Neural progenitor cell (in vitro differentiated cells): ENCODE measurements around the gene LGALS9C. TPM values are rescaled to one million over a fixed set of nuclear protein-coding genes. Genes with fewer than 3 reads are reported as not detected.
"Not testable (repeated sequence)": the region's sequence is repeated elsewhere in the genome, so short reads cannot be mapped to it uniquely, and the experiment has no call there.

Experiments used
- DNase-seq: peaks from one replicate; pipeline ENCODE4 v3.0.0-alpha.2; 2016; ENCODE audit warnings: low spot score
- H2AFZ ChIP-seq: fragments of 200-600 bp; sonication (generic); replicated peaks from 2 replicates; pipeline ENCODE4 v1.6.1; 2016; ENCODE audit warnings: antibody characterized with exemption
- H3F3A ChIP-seq: fragments of 200-600 bp; sonication (generic); 2 replicates; pipeline ENCODE4 v1.6.1; 2016; ENCODE audit warnings: antibody characterized with exemption, low read depth
- H3K27ac ChIP-seq: fragments of 200-600 bp; sonication (generic); 2 replicates; pipeline ENCODE4 v1.5.1; 2016; ENCODE audit warnings: mild to moderate bottlenecking
- H3K27me3 ChIP-seq: fragments of 200-600 bp; sonication (generic); 2 replicates; pipeline ENCODE4 v1.6.1; 2016; ENCODE audit warnings: mild to moderate bottlenecking, moderate library complexity
- H3K36me3 ChIP-seq: fragments of 200-600 bp; sonication (generic); 2 replicates; pipeline ENCODE4 v1.5.1; 2016
- H3K4me1 ChIP-seq: fragments of 200-600 bp; sonication (generic); 2 replicates; pipeline ENCODE4 v1.6.1; 2016; ENCODE audit warnings: mixed run types
- H3K4me2 ChIP-seq: fragments of 200-600 bp; sonication (generic); 2 replicates; pipeline ENCODE4 v1.6.1; 2016
- H3K4me3 ChIP-seq: fragments of 200-600 bp; sonication (generic); 2 replicates; pipeline ENCODE4 v1.5.1; 2016
- H3K79me2 ChIP-seq: fragments of 200-600 bp; sonication (generic); 2 replicates; pipeline ENCODE4 v1.6.1; 2016; ENCODE audit warnings: low read depth
- H3K9ac ChIP-seq: fragments of 200-600 bp; sonication (generic); 2 replicates; pipeline ENCODE4 v1.6.1; 2016
- H3K9me3 ChIP-seq: fragments of 200-600 bp; sonication (generic); 2 replicates; pipeline ENCODE4 v1.5.1; 2016; ENCODE audit warnings: low read depth
- H4K20me1 ChIP-seq: fragments of 200-600 bp; sonication (generic); 2 replicates; pipeline ENCODE4 v1.6.1; 2016; ENCODE audit warnings: low read depth
- H3K27ac Mint-ChIP-seq: 3 replicates; pipeline ENCODE4 v1.8.0; 2021; ENCODE audit warnings: mixed read lengths
- H3K27me3 Mint-ChIP-seq: 2 replicates; pipeline ENCODE4 v1.8.0; 2022; ENCODE audit warnings: low read depth, mild to moderate bottlenecking, inconsistent platforms, moderate library complexity, mixed read lengths; ENCODE audit not compliant: insufficient read depth
- H3K36me3 Mint-ChIP-seq: 3 replicates; pipeline ENCODE4 v1.8.0; 2021; ENCODE audit warnings: mixed read lengths
- H3K4me1 Mint-ChIP-seq: 3 replicates; pipeline ENCODE4 v1.8.0; 2021; ENCODE audit warnings: mixed read lengths
- H3K4me3 Mint-ChIP-seq: 3 replicates; pipeline ENCODE4 v1.8.0; 2021; ENCODE audit warnings: mild to moderate bottlenecking, moderate library complexity, mixed read lengths
- H3K9me3 Mint-ChIP-seq: 3 replicates; pipeline ENCODE4 v1.8.0; 2020; ENCODE audit warnings: mixed read lengths
- total RNA-seq: library from RNA; depleted of rRNA; stranded (reverse); fragments of >200 nt; gene quantifications from 2 replicates; pipeline ENCODE4 v1.2.3, GENCODE V29; 2015; ENCODE audit warnings: low replicate concordance

Gene LGALS9C
- total RNA-seq, 1 donor from 2014 or later: not detected

DNA sequence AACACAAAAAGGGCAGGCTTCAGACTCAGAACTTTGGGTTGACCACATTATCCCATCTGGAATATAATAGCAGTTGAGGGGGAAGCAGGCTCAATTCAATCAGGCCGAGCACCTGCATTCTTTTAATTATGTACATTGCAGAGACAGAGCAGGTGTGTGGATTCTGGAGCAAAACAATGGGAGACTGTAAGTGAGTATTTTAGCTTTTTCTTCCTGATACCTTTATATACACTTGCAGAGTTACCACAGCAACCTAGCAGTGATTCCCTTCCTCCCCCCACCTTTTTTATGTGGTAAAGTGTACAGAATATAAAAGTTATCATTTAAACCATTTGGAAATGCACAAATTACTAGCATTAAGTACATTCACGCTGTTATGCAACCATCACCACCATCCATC, 6.8 kb upstream of the LGALS9C start:
- not testable (repeated sequence) for H3K4me1 ChIP-seq, H3K27me3 Mint-ChIP-seq, H3K27ac Mint-ChIP-seq, H3K36me3 Mint-ChIP-seq, H3K27me3 ChIP-seq, H3K9ac ChIP-seq, H3K36me3 ChIP-seq, H3K9me3 ChIP-seq, H3K9me3 Mint-ChIP-seq, H4K20me1 ChIP-seq, H3K4me3 Mint-ChIP-seq, H3K79me2 ChIP-seq, H3K4me2 ChIP-seq, H2AFZ ChIP-seq, H3K27ac ChIP-seq, H3F3A ChIP-seq, H3K4me1 Mint-ChIP-seq, DNase-seq, H3K4me3 ChIP-seq

DNA sequence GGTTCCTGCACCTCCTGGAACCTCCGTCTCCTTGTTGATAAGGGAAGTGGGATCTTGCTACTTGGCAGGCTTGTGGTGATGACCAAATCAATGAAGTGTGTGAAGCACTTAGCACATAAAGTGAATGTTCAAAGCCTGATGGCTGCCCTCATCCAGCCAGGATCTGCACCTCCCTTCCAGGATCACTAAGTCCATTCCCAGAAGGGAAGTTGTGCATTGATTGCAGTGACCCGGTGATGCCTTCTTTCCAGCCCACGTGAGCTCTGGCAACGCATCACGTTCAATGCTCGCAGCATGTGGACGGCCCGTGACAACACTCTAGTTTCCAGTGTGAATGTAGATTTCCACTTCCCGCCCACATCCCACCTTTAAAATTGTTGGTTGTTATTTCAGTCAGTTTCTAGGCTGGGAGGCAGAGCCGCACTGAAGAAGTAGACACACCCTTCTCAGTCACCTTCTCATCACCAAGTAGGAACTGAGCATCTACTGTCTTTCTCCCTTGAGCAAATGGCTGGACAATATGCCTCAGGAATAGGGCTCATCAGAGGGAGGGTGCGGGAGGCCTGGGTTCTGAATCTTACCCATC, 6.2 kb upstream of the LGALS9C start:
- H3K27ac ChIP-seq, H4K20me1 ChIP-seq, H3K4me3 Mint-ChIP-seq, H3K79me2 ChIP-seq, H3K36me3 ChIP-seq, H3K9me3 ChIP-seq, H3K4me1 Mint-ChIP-seq, H3K36me3 Mint-ChIP-seq, H3K27ac Mint-ChIP-seq, H3K4me3 ChIP-seq, H3K4me1 ChIP-seq, DNase-seq, H3K9ac ChIP-seq, H3K9me3 Mint-ChIP-seq, H2AFZ ChIP-seq, H3K27me3 Mint-ChIP-seq, H3K4me2 ChIP-seq, H3K27me3 ChIP-seq, H3F3A ChIP-seq: not testable (repeated sequence)

DNA sequence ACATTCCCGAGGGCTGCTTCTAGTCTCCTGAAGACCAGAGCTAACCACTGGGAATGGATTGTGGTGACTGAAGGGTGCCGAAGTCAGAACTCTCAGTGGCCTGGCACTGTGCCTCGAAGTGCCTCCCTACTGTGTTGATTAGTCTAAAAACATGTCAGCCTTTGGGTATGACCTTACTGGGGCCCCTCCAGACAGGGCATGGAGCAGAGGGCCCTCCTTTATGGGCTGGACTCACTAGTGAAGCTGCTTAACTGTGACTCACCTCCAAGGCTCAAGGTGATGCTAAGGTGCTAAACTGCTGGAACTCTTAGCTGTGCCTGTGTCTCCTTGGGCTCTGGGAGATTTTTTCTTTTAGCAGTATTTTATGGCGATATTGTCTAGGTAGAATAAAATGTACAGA, 2.6 kb upstream of the LGALS9C start:
- not testable (repeated sequence) for H3K36me3 ChIP-seq, H3K4me1 Mint-ChIP-seq, H3K4me3 Mint-ChIP-seq

DNA sequence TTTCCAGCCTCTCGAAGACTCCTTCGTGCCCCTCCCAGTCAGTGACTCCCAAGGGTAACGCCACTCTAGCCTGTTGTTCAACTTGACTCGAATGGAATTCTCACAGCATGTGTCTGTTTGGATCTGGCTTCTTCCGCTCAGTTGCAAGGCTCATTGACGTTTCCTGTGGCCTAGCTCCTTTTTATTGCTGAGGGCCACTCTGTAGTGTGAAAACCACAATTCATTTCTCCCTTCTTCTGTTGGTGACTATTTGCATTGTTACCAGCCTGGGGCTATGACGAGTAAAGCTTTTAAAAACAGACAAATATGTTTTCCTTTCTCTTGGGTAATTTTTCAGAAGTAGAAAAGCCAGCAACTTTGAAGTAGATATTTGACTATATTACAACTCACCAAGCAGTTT, 1.8 kb upstream of the LGALS9C start:
- not testable (repeated sequence) for H3K27me3 ChIP-seq, DNase-seq, H3K4me1 ChIP-seq, H3K9me3 ChIP-seq, H3K9me3 Mint-ChIP-seq, H3K27ac Mint-ChIP-seq, H3K4me3 ChIP-seq, H3K4me2 ChIP-seq, H3K36me3 Mint-ChIP-seq, H2AFZ ChIP-seq, H3K4me3 Mint-ChIP-seq, H3K79me2 ChIP-seq, H3K4me1 Mint-ChIP-seq, H3K27ac ChIP-seq, H4K20me1 ChIP-seq, H3K36me3 ChIP-seq, H3K27me3 Mint-ChIP-seq, H3K9ac ChIP-seq, H3F3A ChIP-seq

More for the DNA sequence above, 2.6 kb upstream of the LGALS9C start:
- H3K4me2 ChIP-seq, DNase-seq, H3K27me3 ChIP-seq, H4K20me1 ChIP-seq, H3K9me3 ChIP-seq, H3K36me3 Mint-ChIP-seq, H3K9ac ChIP-seq, H3K9me3 Mint-ChIP-seq, H3K79me2 ChIP-seq, H3K27me3 Mint-ChIP-seq, H3K4me3 ChIP-seq, H3K27ac ChIP-seq, H2AFZ ChIP-seq, H3K4me1 ChIP-seq, H3K27ac Mint-ChIP-seq, H3F3A ChIP-seq: not testable (repeated sequence)

DNA sequence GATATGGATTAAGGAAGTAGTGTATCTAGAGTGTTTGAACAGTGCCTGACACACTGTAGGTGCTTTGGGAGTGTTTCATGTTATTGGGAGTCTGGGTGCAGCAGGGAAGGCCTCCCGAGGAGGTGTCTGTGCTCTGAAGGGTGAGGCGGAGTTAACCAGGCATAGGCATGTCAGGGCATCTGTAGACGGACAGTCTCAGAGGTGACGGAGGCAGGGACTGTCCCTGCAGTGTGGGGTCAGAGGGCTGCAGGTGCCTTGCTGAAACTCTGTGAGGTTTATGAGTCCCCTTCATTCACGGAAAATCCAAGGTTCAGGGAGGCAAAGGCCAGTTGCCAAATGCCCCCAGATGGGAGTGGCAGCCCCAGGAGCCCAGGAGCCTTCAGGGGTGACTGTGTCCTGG, 778 bp downstream of the LGALS9C start:
- H4K20me1 ChIP-seq, H3F3A ChIP-seq, H3K36me3 ChIP-seq, H3K4me3 ChIP-seq, DNase-seq, H3K4me3 Mint-ChIP-seq, H3K9me3 Mint-ChIP-seq, H3K4me2 ChIP-seq, H3K79me2 ChIP-seq, H3K4me1 Mint-ChIP-seq, H3K4me1 ChIP-seq, H3K9me3 ChIP-seq, H3K27me3 Mint-ChIP-seq, H3K27me3 ChIP-seq, H3K27ac Mint-ChIP-seq, H3K36me3 Mint-ChIP-seq, H2AFZ ChIP-seq, H3K27ac ChIP-seq, H3K9ac ChIP-seq: not testable (repeated sequence)

DNA sequence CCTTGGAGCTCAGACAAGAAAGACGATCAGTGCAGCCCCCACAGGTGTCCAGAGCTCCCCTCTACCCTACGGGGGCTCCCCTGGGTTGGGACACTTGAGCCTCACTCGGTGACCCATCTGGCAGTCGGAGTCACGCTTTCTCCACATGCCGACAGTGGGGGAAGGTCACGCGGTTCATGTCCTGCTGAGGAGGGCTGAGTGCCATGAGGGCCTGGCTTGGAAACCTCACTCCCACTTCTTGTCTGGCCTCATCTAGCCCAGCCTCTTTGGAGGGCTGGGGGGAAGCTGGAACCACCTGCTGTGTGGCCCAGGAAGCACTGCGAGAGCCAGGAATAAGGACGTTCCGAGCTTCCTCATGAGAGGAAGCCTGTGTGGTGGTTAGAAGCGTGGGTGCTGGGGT, 1.8 kb downstream of the LGALS9C start:
- not testable (repeated sequence) for H3K27me3 Mint-ChIP-seq, H3K79me2 ChIP-seq, H3K4me3 Mint-ChIP-seq, H3K36me3 ChIP-seq, H3K27me3 ChIP-seq, H3K4me3 ChIP-seq, H3K36me3 Mint-ChIP-seq, H3K4me1 ChIP-seq, H3K4me1 Mint-ChIP-seq, H3K9ac ChIP-seq, DNase-seq, H2AFZ ChIP-seq, H3F3A ChIP-seq, H3K27ac Mint-ChIP-seq, H3K9me3 ChIP-seq, H3K9me3 Mint-ChIP-seq, H3K4me2 ChIP-seq, H3K27ac ChIP-seq, H4K20me1 ChIP-seq

DNA sequence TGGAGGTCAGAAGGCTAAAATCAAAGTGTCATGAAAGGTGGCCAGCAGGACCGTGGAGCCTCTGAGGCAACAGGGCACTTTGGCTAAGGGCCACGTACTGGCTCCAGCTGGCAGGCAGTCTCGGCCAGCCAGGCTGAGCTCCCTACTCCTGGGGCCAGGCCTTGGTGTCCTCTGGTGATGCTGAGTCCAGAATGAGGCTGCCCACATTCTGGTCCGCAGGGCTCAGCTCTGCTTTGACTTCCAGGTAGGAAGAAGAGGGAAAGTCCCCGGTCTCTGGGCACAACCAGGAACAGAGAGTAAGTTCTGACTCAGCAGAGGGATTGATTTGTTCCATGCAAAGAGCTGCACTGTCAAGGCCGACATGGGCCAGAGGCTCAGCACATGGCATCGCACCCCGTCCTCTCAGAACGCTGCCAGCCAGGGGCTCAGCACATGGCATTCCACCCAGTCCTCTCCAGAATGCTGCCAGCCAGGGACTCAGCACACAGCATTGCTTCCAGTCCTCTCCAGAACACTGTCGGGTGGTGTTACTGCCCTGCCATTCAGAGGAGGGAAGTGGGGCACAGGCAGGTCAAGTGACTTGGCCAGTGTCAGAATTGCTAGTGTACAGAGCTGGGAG, 2.5 kb downstream of the LGALS9C start:
- H3K4me1 Mint-ChIP-seq, H3K9me3 Mint-ChIP-seq, H3K4me3 Mint-ChIP-seq: not testable (repeated sequence)

DNA sequence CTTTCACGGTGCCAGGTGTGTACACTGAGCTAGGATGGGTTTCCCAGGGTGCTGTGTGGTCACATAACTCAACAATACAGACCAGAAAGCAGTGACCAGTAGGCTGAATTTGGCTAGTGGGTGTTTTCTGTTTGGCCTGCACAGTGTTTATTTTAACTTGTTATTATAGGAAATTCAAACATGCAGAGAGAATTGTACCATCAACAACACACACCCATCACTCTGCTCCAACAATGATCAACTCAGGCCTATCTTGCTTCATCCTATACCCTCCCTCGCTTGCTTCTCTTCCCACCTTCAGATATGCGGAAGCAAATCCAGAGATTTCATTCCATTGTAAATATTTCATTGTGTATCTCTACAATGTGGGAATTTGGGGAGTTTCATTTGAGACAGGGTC, 5.2 kb downstream of the LGALS9C start:
- not testable (repeated sequence) for H3K4me3 ChIP-seq

More for the DNA sequence above, 2.5 kb downstream of the LGALS9C start:
- not testable (repeated sequence) for H3K9me3 ChIP-seq, H3K27me3 Mint-ChIP-seq, H3F3A ChIP-seq, H4K20me1 ChIP-seq, H3K4me1 ChIP-seq, H3K36me3 Mint-ChIP-seq, H3K27ac Mint-ChIP-seq, H3K27ac ChIP-seq, H3K4me2 ChIP-seq, H3K27me3 ChIP-seq, DNase-seq, H3K9ac ChIP-seq, H3K4me3 ChIP-seq, H3K79me2 ChIP-seq, H3K36me3 ChIP-seq, H2AFZ ChIP-seq

More for the DNA sequence above, 5.2 kb downstream of the LGALS9C start:
- H3K9me3 ChIP-seq, H3K4me1 ChIP-seq, H4K20me1 ChIP-seq, DNase-seq, H3K36me3 ChIP-seq, H3K27me3 ChIP-seq, H3K79me2 ChIP-seq, H3K4me3 Mint-ChIP-seq, H3K9ac ChIP-seq, H3K27me3 Mint-ChIP-seq, H3F3A ChIP-seq, H3K4me1 Mint-ChIP-seq, H3K36me3 Mint-ChIP-seq, H3K27ac Mint-ChIP-seq, H2AFZ ChIP-seq, H3K9me3 Mint-ChIP-seq, H3K27ac ChIP-seq, H3K4me2 ChIP-seq: not testable (repeated sequence)
